Transverse colon (tissue), 4 donors: Measurements from ENCODE around the gene RUNX3. TPM values are rescaled to one million over a fixed set of nuclear protein-coding genes. Genes with fewer than 3 reads are reported as not detected.

Source experiments
- DNase-seq: peaks from one replicate; pipeline ENCODE4 v3.0.0-alpha.2; 2019
- H3K27ac ChIP-seq, 4 donors: fragments of 200-600 bp; sonication (generic); 2 replicates each; pipeline ENCODE4 v1.5.1; 2016 to 2018; ENCODE audit warnings: inconsistent platforms in 4 of 4
- H3K27me3 ChIP-seq: fragments of 200-600 bp; sonication (generic); 2 replicates; pipeline ENCODE4 v1.5.1; 2017; ENCODE audit warnings: inconsistent platforms
- H3K36me3 ChIP-seq, 4 donors: fragments of 200-600 bp; sonication (generic); 2 replicates each; pipeline ENCODE4 v1.5.1; 2017 to 2019; ENCODE audit warnings: inconsistent platforms in 4 of 4
- H3K4me1 ChIP-seq, 4 donors: fragments of 200-600 bp; sonication (generic); 2 replicates each; pipeline ENCODE4 v1.5.1; 2017 to 2020; ENCODE audit warnings: inconsistent platforms in 4 of 4
- H3K4me3 ChIP-seq, 4 donors: fragments of 200-600 bp; sonication (generic); 1 replicate in 1 of 4; 2 replicates in 3 of 4; pipeline versions ENCODE4 v1.5.1 to v1.6.1; 2017 to 2019; ENCODE audit warnings: inconsistent platforms in 4 of 4
- H3K9me3 ChIP-seq, 2 donors: fragments of 200-600 bp; sonication (generic); 2 replicates each; pipeline ENCODE4 v1.5.1; 2017 to 2019; ENCODE audit warnings: inconsistent platforms in 2 of 2
- CTCF ChIP-seq, 5 experiments: fragments of 200-600 bp in 3 of 5; fragments of 450-650 bp in 2 of 5; sonication (generic) in 3 of 5; IDR thresholded peaks; 1 replicate in 2 of 5; 2 replicates in 3 of 5; pipeline ENCODE4 v1.5.1; 2016 to 2017; ENCODE audit warnings: antibody characterized with exemption in 5 of 5, inconsistent platforms in 3 of 5, mild to moderate bottlenecking in 2 of 5, moderate library complexity in 1 of 5
- EP300 ChIP-seq: sonication (generic); formaldehyde crosslinking; IDR thresholded peaks from one replicate; pipeline ENCODE4 v1.6.1; 2017; ENCODE audit warnings: antibody characterized with exemption, low read depth
- POLR2A ChIP-seq: fragments of 450-650 bp; IDR thresholded peaks from one replicate; pipeline ENCODE4 v1.6.1; 2016; ENCODE audit warnings: antibody characterized with exemption, mild to moderate bottlenecking, moderate library complexity
- POLR2AphosphoS5 ChIP-seq, 3 donors: sonication (generic); formaldehyde crosslinking; IDR thresholded peaks; one replicate each; pipeline ENCODE4 v1.6.1; 2016; ENCODE audit warnings: antibody characterized with exemption in 3 of 3
- WGBS, 2 donors: methylation state at CpG; one replicate each; pipeline ENCODE4 v1.1.5; 2018; ENCODE audit warnings: low coverage in 1 of 2; 5-methylcytosine and 5-hydroxymethylcytosine counted together
- in situ Hi-C, 4 donors: fragments of 200-750 bp; cut with MboI; loops; one replicate each; pipeline versions ENCODE4 v1.15.0 to v1.15.1; 2017; ENCODE audit warnings: low sequenced_read_pairs in 3 of 4, low pct_ligation_motif_present in 1 of 4, low pct_unique_long_range_greater_than_20kb in 1 of 4
- intact Hi-C: fragments of 100-400 bp; cut with DNase I; formaldehyde crosslinking; loops from one replicate; pipeline ENCODE4 v1.15.1; 2023; ENCODE audit warnings: low total_unique reads
- total RNA-seq, 4 donors: library from RNA; depleted of rRNA; stranded (reverse); fragments of >200 nt; gene quantifications; one replicate each; pipeline ENCODE4 v1.1.0, GENCODE V29; 2016

Gene RUNX3
- total RNA-seq, 4 donors from 2014 or later: 1.5 to 4.8 (median 3.4) TPM

GRCh38 chr1:24866211-24867083, 63.6 kb downstream of the RUNX3 start:
- Histone ChIP-seq H3K27me3 (peaks cover 9% of the 10 kb centered on the region), H3K9me3 (no peaks in the 10 kb centered on the region), H3K27ac (no peak overlapping the region), H3K36me3 (no peaks in the 10 kb centered on the region), H3K4me3 (no peak overlapping the region), H3K4me1 (peaks cover 3 to 35% (median 12%) of the 10 kb centered on the region in 4 donors)
- DNase-seq: no peak
- WGBS, 2 donors: 70 to 77% methylated on average over 6 to 17 of the region's 17 CpGs
- in situ Hi-C loops: no loop called here
- intact Hi-C loops: loop anchor here (10.0 kb wide), 1 partner anchor 238 kb away; no protein-coding TSS in a partner anchor
- TF ChIP-seq EP300 (no peak), POLR2AphosphoS5 (IDR thresholded peaks at IDR 0.05) (no peak), CTCF (IDR thresholded peaks at IDR 0.05) (no peak), POLR2A (no peak)

GRCh38 chr1:24865587-24865986, 64.5 kb downstream of the RUNX3 start:
- DNase-seq: no peak
- intact Hi-C loops: loop anchor here (10.0 kb wide), 1 partner anchor 239 kb away; no protein-coding TSS in a partner anchor

GRCh38 chr1:24865168-24865567, 64.9 kb downstream of the RUNX3 start:
- TF ChIP-seq EP300: no peak
- no peak for TF ChIP-seq POLR2A
- no peak for TF ChIP-seq CTCF (IDR thresholded peaks at IDR 0.05)
- TF ChIP-seq POLR2AphosphoS5 (IDR thresholded peaks at IDR 0.05): no peak
- in situ Hi-C loops: no loop called here
- H3K27ac ChIP-seq: peak overlapping the region in 2 of 4 donors; percentile 46 to 53
- intact Hi-C loops: loop anchor here (10.0 kb wide), 1 partner anchor 240 kb away; no protein-coding TSS in a partner anchor
- H3K27me3 ChIP-seq: peaks cover 5% of the 10 kb centered on the region
- no peak overlapping the region for H3K4me3 ChIP-seq
- H3K9me3 ChIP-seq: no peaks in the 10 kb centered on the region
- 83 to 85% methylated on average over 6 to 7 of the region's 7 CpGs for WGBS, 2 donors
- no peak for DNase-seq
- peaks cover 3 to 38% (median 12%) of the 10 kb centered on the region in 4 donors for H3K4me1 ChIP-seq
- no peaks in the 10 kb centered on the region for H3K36me3 ChIP-seq

More at GRCh38 chr1:24865587-24865986, 64.5 kb downstream of the RUNX3 start:
- no peak for TF ChIP-seq POLR2A
- TF ChIP-seq POLR2AphosphoS5 (IDR thresholded peaks at IDR 0.05): no peak
- no peak for TF ChIP-seq CTCF (IDR thresholded peaks at IDR 0.05)
- no peak for TF ChIP-seq EP300
- in situ Hi-C loops: no loop called here
- 88% methylated on average over 3 of the region's 3 CpGs; no CpG with 5 or more reads in 1 of the 2 donors for WGBS, 2 donors
- H3K27ac ChIP-seq: no peak overlapping the region
- H3K36me3 ChIP-seq: no peaks in the 10 kb centered on the region
- H3K4me1 ChIP-seq: peaks cover 3 to 38% (median 12%) of the 10 kb centered on the region in 4 donors
- H3K9me3 ChIP-seq: no peaks in the 10 kb centered on the region
- H3K27me3 ChIP-seq: peaks cover 8% of the 10 kb centered on the region
- no peak overlapping the region for H3K4me3 ChIP-seq

GRCh38 chr1:24864370-24864777, 65.7 kb downstream of the RUNX3 start:
- in situ Hi-C loops (no loop called here), intact Hi-C loops (loop anchor here (10.0 kb wide), 1 partner anchor 240 kb away; no protein-coding TSS in a partner anchor)
- Histone ChIP-seq H3K4me1 (peaks cover 3 to 35% (median 12%) of the 10 kb centered on the region in 4 donors), H3K27ac (peak overlapping the region in 3 of 4 donors; percentile 46 to 53 (median 46)), H3K4me3 (no peak overlapping the region), H3K9me3 (no peaks in the 10 kb centered on the region), H3K27me3 (peaks cover 5% of the 10 kb centered on the region), H3K36me3 (no peaks in the 10 kb centered on the region)
- 24 to 32% methylated on average over 8 of the region's 8 CpGs for WGBS, 2 donors
- TF ChIP-seq POLR2AphosphoS5 (IDR thresholded peaks at IDR 0.05) (no peak), CTCF (IDR thresholded peaks at IDR 0.05) (no peak), POLR2A (no peak), EP300 (no peak)
- DNase-seq: peak; percentile 60
